Stimulated activated CD8-positive, alpha-beta memory T cell treated with anti-CD3 and anti-CD28 coated beads, Interleukin-7, amount 100 ng/mL, for 48 hours (primary cell): ENCODE measurements around the gene FSTL4.

Source experiments
- DNase-seq, 2 donors: peaks; one replicate each; pipeline ENCODE4 v3.0.0-alpha.2; 2020; ENCODE audit warnings: low read depth in 1 of 2; ENCODE audit errors: extremely low read depth in 1 of 2

The FSTL4 gene

DNA sequence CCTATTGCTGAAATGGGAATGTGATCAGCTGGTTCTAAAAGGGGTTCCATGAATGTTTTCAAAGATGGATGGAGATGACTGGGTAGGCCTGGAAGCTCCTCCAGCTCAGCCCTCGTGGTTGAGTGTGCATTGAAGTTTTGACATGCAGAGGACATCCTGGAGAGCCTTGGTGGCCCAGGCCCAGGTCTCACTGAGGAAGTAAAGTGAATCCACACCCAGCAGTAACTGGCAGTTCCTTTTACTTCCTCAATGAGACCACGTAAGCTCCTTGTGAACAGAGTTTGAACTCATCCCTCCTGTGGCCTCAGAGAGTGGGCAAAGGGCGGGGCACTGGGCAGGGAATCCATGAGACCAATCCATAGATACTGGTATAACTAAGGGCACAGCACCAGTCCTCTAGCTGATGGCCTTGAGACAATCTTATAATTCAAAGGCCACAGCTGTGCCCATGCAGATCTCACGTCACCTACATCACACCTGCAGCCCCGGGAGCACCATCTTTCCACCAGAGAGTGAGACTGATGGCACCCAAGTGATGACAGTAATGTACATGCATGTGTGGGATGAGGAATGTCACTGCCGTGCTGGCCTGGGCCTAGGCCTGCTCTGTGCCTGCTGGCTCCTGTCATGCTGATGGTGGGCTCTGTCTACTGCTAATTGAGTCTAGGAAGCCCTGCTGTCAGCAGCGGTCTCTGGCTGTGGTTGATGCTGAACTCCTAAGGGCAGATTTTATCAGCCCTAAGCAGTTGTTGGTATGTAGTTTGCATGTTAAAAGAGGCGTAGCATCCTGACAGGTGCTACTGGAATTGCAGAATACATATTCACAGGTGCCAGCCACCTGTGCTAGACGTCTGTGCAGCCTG lies 257.8 kb downstream of the FSTL4 start:
- DNase-seq = no peak

DNA sequence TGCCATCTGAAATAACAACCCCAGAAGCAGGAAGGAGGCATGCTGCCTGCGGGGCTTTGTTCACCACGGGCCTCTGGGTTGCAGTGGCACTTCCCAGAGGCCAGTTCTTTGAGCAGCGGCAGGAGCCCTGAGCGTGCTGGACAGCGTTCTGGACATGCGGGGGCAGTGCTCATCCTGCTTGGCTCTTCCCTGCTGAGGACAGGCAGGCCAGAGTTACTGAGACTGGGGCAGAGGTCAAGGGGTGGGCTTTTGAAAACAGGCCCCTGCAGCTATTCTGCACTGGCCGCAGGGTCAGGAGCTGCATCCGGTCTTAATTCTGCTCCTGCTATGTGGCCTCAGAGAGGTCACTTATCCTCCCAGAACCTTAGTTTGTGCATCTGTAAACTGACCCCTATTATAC lies 258.6 kb downstream of the FSTL4 start:
- DNase-seq = no peak

DNA sequence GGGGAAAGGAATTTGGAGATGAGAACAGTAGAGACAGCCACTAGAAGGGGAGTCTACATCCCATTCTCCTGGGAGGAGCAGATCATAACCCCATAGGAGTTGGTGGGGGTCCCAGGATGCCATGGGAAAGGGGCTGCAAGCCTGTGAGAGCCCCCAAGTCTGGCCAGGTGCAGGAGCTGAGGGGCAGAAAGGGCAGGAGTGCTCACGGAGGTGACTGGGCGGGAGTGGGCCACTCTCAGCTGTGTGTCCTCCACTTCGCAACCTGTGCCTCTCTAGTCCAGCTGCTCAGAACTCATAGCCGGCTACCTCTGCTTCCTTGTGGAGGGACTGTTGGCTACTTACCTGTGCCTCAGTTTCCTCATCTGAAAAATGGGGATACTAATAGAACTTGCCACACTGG lies 263.9 kb downstream of the FSTL4 start:
- no peak for DNase-seq

DNA sequence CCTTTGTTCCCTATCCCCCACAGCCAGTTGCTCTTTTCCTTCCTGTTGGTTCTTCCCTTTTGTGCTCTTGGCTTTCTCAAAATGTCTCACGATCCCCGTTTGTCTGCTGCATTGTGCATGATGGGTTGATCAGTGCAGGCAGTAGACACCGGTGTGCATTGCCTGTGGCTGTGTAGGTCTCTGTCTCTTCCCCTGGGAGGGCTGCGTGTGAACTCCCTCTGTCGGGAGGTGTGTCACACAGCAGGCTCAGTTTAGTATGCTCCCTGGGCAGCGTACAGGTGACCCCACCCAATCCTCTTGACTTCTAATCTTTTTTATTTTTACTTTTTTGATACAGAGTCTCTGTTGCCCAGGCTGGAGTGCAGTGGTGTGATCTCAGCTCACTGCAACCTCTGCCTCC lies 265.3 kb downstream of the FSTL4 start:
- DNase-seq = no peak

DNA sequence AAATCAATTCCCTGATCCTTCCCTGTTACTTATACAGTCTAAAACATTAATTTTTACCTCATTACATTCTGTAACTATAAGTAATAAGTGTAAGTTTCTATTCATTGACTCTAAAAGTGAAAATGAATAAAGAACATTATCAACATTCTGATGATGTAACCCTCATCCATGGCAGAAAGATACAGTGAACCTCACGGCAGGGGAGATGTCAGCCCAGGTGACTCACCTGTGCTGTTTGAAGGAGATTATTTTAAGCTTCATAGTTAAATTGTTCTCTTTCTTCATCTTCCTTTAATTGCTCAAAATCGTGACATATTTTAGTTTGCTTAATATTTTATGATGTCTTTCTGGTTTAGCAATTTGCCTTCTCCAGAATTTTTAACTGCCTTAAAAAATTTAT lies 268.1 kb downstream of the FSTL4 start:
- DNase-seq = no peak

DNA sequence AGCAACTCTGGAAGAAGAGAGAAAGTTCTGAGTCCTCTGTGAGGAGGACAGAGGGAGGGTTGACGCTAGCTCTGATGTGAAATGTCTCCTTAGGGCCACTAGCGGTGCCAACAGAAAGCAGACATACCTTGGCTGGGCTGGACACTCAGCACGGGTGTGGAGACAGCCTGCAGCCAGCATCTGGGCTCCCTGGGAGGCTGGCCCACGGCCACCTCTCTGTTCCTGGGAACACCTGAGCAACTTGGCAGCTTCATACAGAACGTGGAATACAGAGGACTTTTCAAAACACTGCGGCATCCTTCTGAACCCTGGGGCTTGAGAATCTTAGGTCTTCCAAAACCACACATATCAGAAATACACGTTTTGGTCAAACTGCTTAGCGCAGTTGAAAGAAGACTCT lies 269.1 kb downstream of the FSTL4 start:
- DNase-seq = no peak

DNA sequence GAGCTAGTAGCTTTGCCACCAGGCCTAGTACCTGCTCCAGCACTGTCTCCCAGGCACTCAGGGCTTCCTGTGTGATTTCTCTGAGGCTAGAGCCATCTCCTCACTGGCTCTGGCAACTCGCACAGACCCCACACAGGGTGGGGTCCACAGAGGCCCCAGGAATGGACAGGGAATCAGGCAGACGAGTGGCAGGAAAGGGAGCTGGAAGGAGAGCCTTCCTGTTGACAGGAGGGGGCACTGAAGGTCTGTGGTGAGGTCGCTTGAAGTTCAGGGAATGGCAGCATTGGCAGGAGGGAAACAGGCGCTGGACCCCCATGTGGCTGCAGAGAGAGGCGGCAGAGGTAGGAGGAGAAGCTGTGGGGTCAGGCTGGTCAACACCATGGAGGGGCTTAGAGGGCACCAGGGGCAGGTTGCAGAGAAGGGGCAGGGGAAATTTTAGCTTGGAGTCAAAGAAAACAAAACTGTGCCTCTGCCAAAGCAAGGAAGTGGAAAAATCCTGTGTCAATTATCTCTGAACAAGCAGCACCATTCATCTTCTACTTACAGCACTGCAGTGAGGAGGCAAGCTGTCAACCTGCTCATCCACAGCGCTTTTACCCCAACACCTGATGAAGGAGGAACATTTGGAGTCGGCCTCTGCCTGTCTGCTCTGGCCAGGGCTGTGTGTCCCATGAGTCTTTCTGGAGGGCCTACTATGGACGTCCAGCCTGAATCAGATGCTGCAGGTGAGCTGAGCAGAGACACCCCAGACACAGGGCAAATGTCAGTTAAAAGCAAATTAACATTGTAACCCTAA lies 270.2 kb downstream of the FSTL4 start:
- DNase-seq = no peak

DNA sequence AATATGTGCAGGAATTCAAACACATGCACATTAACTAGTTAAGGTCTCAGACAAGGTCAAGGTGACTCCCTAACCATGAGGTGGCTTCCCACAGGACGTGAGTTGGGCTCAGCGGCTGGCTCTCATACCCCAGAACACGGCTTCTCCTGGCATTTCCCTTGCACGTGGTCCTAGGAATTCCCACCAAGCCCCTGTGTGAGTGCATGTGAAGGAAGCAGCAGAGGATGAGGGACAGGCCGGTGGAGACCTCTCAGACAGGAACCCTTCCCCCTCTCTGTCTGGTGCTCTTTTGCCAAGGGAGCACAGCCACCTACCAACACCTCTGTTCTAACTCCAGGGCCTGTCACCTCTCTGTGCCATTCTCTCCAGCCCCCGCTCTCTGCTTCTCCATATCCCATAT lies 271.0 kb downstream of the FSTL4 start:
- DNase-seq = no peak

DNA sequence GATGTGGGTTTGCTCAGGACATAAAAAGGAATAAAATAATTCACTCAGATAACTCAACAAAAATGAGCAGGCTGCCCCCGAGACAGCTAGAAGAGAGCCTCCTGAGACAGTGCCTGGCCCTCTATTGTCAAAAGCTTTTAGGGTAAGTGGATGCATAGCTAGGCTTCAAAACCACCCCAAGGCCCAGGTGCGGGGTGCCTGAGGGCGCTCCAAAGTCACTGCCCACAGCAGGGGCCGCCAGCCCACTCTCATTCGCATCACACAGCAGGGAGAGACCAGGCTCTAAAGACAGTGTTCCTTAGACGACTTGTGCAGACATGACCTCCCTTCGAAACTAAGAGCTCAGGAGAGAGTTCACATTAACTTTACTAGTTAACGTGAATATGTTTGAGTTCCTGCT lies 271.5 kb downstream of the FSTL4 start:
- DNase-seq = no peak

DNA sequence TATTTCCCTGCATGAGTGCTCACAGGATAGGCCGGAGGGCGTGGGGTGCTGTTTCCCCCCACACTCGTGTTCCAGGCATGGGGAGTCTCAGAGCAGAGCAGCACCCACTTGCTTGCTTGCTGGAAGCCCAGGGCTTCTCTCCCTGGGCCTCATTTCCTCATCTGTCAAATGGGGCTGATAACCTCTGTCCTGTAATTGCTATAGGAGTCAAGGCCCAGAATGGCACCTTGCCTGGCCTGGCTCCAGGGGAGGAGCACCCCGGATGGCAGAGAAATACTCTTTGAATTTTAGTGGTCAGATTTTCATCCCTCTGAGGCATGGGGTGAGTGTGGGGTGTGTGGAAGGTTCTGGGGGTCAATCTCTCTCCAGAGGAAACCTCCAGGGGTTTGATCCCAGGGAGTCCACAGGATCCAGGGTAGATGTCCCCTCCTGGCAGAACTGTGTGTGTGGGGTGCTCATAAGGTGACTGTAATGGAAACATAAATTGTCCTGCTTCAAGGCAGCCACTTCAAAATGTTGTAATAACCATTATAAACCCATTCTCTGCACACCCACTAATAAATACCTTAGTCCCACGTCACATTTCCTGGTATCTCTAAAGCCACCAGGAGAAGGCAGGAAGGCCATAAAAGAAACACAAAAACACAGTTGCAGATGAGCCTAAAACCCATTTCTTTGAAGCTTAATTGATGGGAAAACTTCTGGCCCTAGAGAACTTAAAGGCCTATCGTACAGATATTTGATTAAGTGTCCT lies 272.2 kb downstream of the FSTL4 start:
- DNase-seq = no peak

DNA sequence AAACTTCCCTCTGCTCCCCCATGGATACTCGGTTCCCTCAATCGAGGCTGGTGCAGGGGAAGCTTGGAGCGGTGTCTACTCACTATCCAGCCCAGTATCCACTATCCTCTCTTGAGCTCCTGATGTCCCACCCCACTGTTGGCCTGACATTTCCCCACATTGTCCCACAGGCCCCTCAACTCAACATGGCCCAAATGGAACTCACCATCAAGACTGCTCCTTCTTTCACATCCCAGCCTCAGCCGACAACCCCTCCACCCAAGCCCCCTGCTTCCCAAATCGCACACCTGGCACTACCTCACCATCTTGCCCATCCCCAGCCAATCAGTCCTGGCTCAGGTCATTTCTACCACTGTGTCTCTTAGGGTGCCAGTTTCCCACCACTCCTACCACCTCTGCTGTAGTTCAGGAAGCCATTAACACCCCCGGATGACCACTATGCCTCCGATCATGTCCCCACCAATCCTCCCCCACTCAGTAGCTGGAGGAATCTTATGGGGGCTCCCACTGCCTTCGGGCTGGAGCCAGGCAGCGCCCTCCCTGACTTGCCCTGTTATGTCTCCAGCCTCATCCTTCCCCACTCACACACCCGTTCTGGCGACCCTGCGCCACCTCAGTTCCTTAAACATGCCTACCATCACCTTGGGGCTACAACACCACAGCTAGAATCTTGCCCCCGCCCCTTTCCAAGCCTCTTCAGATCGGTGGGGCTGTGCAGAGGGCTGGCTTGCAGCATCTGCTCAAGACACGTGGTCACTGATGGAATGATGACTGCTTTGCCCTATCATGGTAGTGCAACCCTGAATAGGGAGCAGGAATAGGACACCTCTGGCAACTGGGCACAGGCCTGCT lies 273.6 kb downstream of the FSTL4 start:
- DNase-seq = no peak

DNA sequence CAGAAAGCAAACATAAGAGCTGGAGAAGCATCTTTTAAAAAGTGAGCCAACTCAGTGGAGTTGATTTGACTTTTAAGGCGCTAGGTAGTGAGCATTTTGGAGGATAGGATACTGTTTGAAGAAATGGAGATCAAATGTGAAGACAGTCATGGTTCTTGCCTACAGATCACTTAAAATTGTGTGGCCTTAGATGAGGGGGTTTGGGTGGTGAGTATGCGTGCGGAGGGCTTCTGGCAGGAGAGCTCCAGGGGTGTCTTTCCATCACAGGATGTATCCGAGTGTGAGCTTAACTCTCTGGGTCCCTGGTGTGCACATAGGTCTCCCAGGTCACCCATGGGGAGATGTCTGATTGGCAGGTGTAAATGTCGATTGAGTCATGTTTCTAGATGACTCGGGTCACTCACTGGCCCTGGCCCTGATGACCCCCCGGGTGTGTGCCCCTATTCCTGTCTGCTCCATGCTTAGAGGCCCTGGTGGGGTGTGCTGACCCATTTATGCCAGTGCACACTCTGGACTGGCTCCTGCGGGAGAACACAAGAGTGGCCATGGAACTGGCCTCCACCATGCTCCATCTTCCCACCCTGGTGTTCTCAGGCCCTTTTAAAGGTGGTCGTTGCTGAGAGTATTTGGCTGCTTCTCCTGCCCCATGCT lies 274.4 kb downstream of the FSTL4 start:
- no peak for DNase-seq

DNA sequence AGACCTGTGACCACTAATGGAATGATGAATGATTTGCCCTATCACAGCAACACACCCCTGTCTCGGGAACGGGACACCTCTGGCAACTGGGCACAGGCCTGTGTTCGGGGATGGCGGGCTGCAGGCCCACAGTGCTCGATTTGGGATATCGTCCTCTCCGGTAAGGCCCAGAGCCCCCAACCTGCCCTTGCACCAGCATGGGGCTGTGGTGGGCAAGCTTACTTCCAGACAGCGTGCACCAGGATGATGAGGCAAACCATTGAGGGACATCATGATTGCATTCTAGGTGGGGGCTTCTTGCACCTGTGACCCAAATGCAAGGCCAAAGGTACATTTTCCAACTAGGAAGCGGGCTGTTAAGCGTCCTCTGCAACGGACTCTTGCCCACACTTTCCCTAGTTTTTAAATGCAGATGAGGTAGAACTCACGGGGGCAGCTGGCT lies 275.4 kb downstream of the FSTL4 start:
- no peak for DNase-seq

DNA sequence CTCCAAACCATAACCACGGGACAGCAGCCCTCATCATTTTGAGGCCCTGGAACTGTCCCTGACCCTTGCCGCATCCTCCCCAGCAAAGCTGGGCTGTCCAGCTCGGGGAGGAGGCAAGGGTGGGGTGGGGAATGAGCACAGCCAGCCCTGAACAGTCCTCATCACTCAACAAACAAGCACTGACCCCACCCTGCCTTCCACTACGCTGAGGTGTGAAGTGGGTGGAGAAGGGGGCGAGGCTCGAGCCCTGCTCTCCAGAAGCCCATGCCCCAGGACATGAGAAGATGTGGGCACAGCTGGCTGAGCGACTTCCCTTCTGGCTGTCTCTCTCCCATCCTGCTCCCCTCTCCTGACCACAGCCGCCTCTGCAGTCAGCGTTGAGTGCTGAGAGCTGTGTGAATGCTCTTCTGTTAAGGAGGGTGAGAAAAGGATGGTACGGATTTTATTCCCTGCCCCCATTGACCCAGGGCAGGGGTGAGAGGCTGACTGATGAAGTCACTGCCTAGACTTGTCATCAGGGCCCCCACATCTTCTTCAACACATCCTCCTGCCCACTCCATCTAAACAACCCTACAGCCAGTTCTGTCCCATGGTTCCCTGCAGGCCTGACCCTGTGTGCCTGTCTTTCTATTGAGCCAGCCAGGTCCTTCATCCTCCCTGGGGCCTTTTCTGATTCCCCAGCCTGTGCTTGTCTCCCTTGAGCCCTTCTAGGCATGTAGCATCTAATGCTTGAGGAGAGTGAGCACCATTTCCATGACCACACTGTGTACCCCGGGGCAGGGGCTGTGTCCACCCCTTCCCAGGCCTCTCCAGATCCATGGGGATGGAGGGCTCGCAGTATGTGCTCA lies 276.0 kb downstream of the FSTL4 start:
- DNase-seq = no peak

DNA sequence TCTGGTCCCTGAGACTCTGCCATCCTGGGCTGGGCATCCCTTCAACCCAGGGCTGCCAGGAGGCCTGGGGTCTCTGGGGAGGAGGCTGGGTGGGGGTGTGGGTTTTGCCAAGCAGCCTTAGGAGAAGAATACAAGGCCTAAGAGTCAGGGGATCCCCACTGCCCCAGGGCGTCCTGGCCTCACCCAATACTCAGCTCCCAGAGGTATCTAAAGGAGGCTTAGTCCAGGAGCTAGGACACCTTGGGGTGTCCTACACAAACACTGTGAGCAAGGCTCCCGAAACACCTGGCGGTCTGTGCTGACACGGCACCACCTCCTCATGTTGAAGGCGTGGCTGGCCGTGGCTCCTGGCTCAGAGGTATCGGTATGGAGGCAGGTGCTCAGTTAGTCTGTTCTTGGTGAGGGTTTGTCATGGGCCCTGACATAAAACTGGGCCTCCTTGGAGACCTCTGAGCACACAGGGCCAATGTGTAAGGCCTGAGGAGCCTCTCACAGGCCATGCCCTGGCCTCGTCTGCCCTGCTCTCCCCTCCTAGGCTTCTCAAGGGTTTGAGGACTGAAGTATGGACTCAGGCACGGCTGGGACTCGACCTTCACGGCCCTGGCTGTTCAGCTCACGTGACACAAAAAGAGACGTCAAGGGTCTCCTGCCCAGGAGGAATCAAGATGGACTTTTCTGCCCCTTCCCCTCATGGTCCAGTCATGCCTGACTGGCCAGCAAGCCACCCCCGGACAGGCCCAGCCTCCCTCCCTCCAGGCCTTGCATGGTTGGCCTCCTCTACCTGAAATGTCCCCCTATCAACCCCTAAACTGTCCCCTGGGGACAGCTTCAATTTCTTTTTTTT lies 277.3 kb downstream of the FSTL4 start:
- DNase-seq = no peak

DNA sequence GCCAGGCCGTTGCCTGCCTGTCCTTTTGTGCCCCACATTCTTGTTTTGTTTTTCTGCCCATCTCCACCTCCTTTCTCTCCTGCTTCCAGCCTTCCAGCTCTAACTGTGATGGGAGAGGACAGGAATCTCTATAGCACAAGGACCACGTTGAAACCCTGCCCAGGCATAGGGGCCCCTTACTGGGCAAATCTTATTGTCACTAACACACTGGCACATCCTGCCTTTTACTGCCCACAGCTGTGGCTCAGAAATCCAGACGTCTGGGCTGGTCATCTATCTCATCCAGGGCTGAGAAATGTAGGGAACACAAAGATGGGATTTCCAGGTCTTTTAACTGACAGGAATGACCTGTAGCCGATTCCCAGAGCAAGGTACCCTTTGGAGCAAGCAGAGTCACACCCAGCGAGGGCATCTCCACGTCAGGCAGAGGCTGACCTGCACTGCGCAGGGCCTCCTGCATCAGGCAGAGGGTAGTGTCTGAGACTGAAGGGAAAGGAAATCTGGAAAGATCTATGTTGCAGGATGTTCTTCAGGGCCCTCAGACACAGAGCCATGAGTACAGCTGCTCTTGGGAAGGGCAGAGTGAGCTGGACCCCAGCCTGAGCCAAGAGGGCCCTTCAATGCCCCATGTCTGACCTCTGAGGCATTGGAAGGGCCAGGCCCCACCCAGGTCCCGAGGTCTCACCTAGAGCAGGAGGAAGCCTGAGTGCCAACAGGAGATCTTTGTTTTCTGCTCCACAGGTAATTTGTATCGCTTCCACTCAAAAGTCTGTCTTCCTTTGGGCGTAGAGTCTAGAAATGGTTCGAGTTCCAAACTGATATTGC lies 278.8 kb downstream of the FSTL4 start:
- no peak for DNase-seq

DNA sequence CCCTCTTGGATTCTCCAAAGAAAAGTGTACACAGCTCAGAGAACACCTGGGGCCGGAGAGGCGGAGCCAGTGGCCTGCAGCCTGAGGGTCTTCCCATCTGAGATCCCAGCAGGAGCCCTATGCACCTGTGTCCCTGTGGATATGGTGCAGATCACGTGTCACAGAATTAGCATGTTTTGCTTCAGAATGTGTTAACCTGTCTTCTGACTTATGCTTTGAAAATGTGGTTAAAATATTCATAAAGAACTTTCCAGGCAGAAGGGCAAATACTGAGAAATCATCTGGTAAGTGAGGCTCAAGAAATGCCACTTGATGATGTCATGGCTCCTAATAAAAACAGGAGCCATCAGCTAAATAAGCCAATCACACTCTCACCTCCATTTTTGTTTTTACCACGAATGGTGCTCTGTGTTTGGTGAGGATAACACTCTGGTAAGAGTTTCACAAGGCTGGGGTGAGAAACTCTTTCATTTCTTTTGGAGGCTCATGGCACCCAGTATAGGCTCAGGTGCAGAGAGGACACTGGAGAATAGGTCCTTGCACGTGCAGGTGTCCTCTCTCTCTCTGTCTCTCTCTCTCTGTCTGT lies 279.8 kb downstream of the FSTL4 start:
- no peak for DNase-seq
